PC-3 (cell line): ENCODE measurements around the gene POLR2L. TPM values are rescaled to one million over a fixed set of nuclear protein-coding genes. Genes with fewer than 3 reads are reported as not detected.

Source experiments
- ATAC-seq: fragments of 200-7000 bp; cut with Tn5 transposase; 2 replicates; pipeline ENCODE4 v1.9.1; 2020; ENCODE audit warnings: mild to moderate bottlenecking, moderate library complexity
- BruUV-seq: library from RNA; stranded (reverse); fragments of 400-500 nt; replicated peaks from 2 replicates; lab custom pipeline; 2021; lab: Mats Ljungman, UMichigan
- CTCF ChIA-PET: fragments of 300-600 bp; sonication (Branson Sonifier 250); formaldehyde crosslinking; loops from one replicate; lab custom pipeline; 2022; ENCODE audit warnings: antibody characterized with exemption; lab: Charles Lee
- POLR2A ChIA-PET: fragments of 300-600 bp; sonication (Branson Sonifier 250); formaldehyde crosslinking; loops from one replicate; lab custom pipeline; 2022; ENCODE audit warnings: antibody characterized with exemption; ENCODE audit not compliant: unreplicated experiment; lab: Charles Lee
- DNase-seq: peaks from one replicate; pipeline ENCODE4 v3.0.0-alpha.2; 2015
- H2AFZ ChIP-seq: fragments of 300-600 bp; sonication (generic); 2 replicates; pipeline ENCODE4 v1.6.0; 2016; ENCODE audit warnings: antibody characterized with exemption, low read length
- H3F3A ChIP-seq: fragments of 300-600 bp; sonication (generic); one replicate; pipeline ENCODE4 v1.6.0; 2017; ENCODE audit warnings: antibody characterized with exemption, low read length, control low read depth, mild to moderate bottlenecking; ENCODE audit not compliant: unreplicated experiment
- H3K27ac ChIP-seq: fragments of 300-600 bp; sonication (generic); 2 replicates; pipeline ENCODE4 v1.5.1; 2016; ENCODE audit warnings: mild to moderate bottlenecking, low read length
- H3K27me3 ChIP-seq: fragments of 300-600 bp; sonication (generic); 2 replicates; pipeline ENCODE4 v1.6.1; 2016; ENCODE audit warnings: low read length, mixed read lengths
- H3K36me3 ChIP-seq: fragments of 300-600 bp; sonication (generic); 2 replicates; pipeline ENCODE4 v1.6.1; 2016; ENCODE audit warnings: low read depth, mixed run types, low read length, mixed read lengths
- H3K4me1 ChIP-seq: fragments of 300-600 bp; sonication (generic); 2 replicates; pipeline ENCODE4 v1.5.1; 2016; ENCODE audit warnings: low read length; ENCODE audit not compliant: insufficient read depth
- H3K4me2 ChIP-seq: fragments of 300-600 bp; sonication (generic); 2 replicates; pipeline ENCODE4 v1.6.0; 2016; ENCODE audit warnings: low read length
- H3K4me3 ChIP-seq: fragments of 300-600 bp; sonication (generic); 2 replicates; pipeline ENCODE4 v1.5.1; 2016; ENCODE audit warnings: mild to moderate bottlenecking, low read length, mixed read lengths
- H3K79me2 ChIP-seq: fragments of 300-600 bp; sonication (generic); 2 replicates; pipeline ENCODE4 v1.6.1; 2017; ENCODE audit warnings: low read length, mixed read lengths
- H3K9ac ChIP-seq: fragments of 300-600 bp; sonication (generic); 2 replicates; pipeline ENCODE4 v1.6.0; 2016; ENCODE audit warnings: mild to moderate bottlenecking, low read length
- H3K9me2 ChIP-seq: fragments of 300-600 bp; sonication (generic); replicated peaks from 2 replicates; pipeline ENCODE4 v1.6.1; 2016; ENCODE audit warnings: mixed run types, low read length, mixed read lengths
- H3K9me3 ChIP-seq: fragments of 300-600 bp; sonication (generic); 2 replicates; pipeline ENCODE4 v1.6.1; 2016; ENCODE audit warnings: low read length, mixed read lengths
- H4K20me1 ChIP-seq: fragments of 300-600 bp; sonication (generic); 2 replicates; pipeline ENCODE4 v1.6.1; 2016; ENCODE audit warnings: low read length, mixed read lengths
- CTCF ChIP-seq: fragments of 300-600 bp; sonication (generic); conservative IDR thresholded peaks from 2 replicates; pipeline ENCODE4 v1.5.1; 2017; ENCODE audit warnings: antibody characterized with exemption, low read depth, mild to moderate bottlenecking, low read length
- EZH2 ChIP-seq: fragments of 300-600 bp; sonication (generic); IDR thresholded peaks from one replicate; pipeline ENCODE4 v1.6.1; 2017; ENCODE audit warnings: antibody characterized with exemption, mild to moderate bottlenecking, low read length; ENCODE audit not compliant: unreplicated experiment
- EZH2phosphoT487 ChIP-seq: fragments of 300-600 bp; sonication (generic); IDR thresholded peaks from 2 replicates; pipeline ENCODE4 v1.6.1; 2018; ENCODE audit warnings: mild to moderate bottlenecking, antibody characterized with exemption, low read length, borderline replicate concordance
- intact Hi-C: fragments of 100-400 bp; cut with micrococcal nuclease; formaldehyde crosslinking; loops from 2 replicates; pipeline ENCODE4 v1.9.0; 2023
- total RNA-seq: library from RNA; depleted of rRNA; stranded (reverse); fragments of >200 nt; gene quantifications from 2 replicates; pipeline ENCODE4 v1.2.3, GENCODE V29; 2014

Gene POLR2L
- total RNA-seq, 1 experiment from 2014 or later: 1,148 TPM

- no peak for DNase-seq
- H3K27me3 ChIP-seq: no peaks in the 10 kb centered on the region
- peak overlapping the region; percentile 23 for H3K9ac ChIP-seq
- peak overlapping the region; percentile 94 for H3K4me3 ChIP-seq
- peak overlapping the region; percentile 40 for H3K27ac ChIP-seq
- peak overlapping the region; percentile 98 for H3K4me2 ChIP-seq
- peak; percentile 4; the same call in 1 of the 2 replicates for ATAC-seq
- POLR2A ChIA-PET: interaction anchor here (0.6 kb wide), 1 partner anchor 13 kb away, joined by 3 read pairs; the partner anchor contains the start of gene RPLP2
- H4K20me1 ChIP-seq: no peaks in the 10 kb centered on the region
- peaks cover 19% of the 10 kb centered on the region for H3K4me1 ChIP-seq
- CTCF ChIA-PET: interaction anchor here (0.5 to 0.6 kb wide), 3 partner anchors 28 to 356 kb away, joined by 3 to 11 read pairs (median 7); no protein-coding TSS in a partner anchor
- TF ChIP-seq CTCF: no peak
- TF ChIP-seq EZH2phosphoT487: no peak
- no peak for TF ChIP-seq EZH2
- peaks cover 24% of the 10 kb centered on the region for H3K79me2 ChIP-seq
- H3K9me3 ChIP-seq: no peaks in the 10 kb centered on the region
- intact Hi-C loops: loop anchor here (2.0 kb wide), 1 partner anchor 24 kb away; no protein-coding TSS in a partner anchor
- H3K9me2 ChIP-seq: no peaks in the 10 kb centered on the region
- H3K36me3 ChIP-seq: no peaks in the 10 kb centered on the region; the same call in 1 of the 2 replicates
- no TSS peak for BruUV-seq
- peaks cover 4% of the 10 kb centered on the region for H3F3A ChIP-seq
- H2AFZ ChIP-seq: peak overlapping the region; percentile 92; the same call in 1 of the 2 replicates
Measured at GRCh38 chr11:796565-797295, 45.6 kb downstream of the POLR2L start.

- H3K9ac ChIP-seq: peak overlapping the region; percentile 67
- H3K36me3 ChIP-seq: no peaks in the 10 kb centered on the region; the same call in 1 of the 2 replicates
- peaks cover 4% of the 10 kb centered on the region for H3F3A ChIP-seq
- no TSS peak for BruUV-seq
- peak; percentile 79 for DNase-seq
- TF ChIP-seq CTCF (no peak), EZH2phosphoT487 (no peak), EZH2 (no peak)
- peak overlapping the region; percentile 94 for H3K4me3 ChIP-seq
- no peaks in the 10 kb centered on the region for H3K27me3 ChIP-seq
- H3K4me1 ChIP-seq: peaks cover 19% of the 10 kb centered on the region
- ATAC-seq: peak; percentile 52
- 0 out of 2 replicates have a peak overlapping the region, but pooled peaks have one; percentile 38 for H2AFZ ChIP-seq
- POLR2A ChIA-PET: interaction anchor here (0.6 kb wide), 1 partner anchor 14 kb away, joined by 3 read pairs; the partner anchor contains the start of gene RPLP2
- H4K20me1 ChIP-seq: no peaks in the 10 kb centered on the region
- H3K9me3 ChIP-seq: no peaks in the 10 kb centered on the region
- H3K27ac ChIP-seq: peak overlapping the region; percentile 40
- CTCF ChIA-PET: interaction anchor here (0.5 kb wide), 1 partner anchor 29 kb away, joined by 7 read pairs; no protein-coding TSS in a partner anchor
- no peaks in the 10 kb centered on the region for H3K9me2 ChIP-seq
- peaks cover 24% of the 10 kb centered on the region for H3K79me2 ChIP-seq
- intact Hi-C loops: loop anchor here (2.0 kb wide), 1 partner anchor 25 kb away; no protein-coding TSS in a partner anchor
- H3K4me2 ChIP-seq: peak overlapping the region; percentile 98
Measured at GRCh38 chr11:795634-796564, 46.4 kb downstream of the POLR2L start.
